ENCODE measurements around the gene NUCB1.

GRCh38 chr19:48854103-48854502 lies 46.0 kb upstream of the NUCB1 start:
- TF ChIP-seq CTCF (IDR thresholded peaks at IDR 0.05) (no peak), USF2 (CRISPR knock-in tag; IDR thresholded peaks at IDR 0.05) (no peak), TP53 (CRISPR knock-in tag; IDR thresholded peaks at IDR 0.05) (no peak), ETV6 (CRISPR knock-in tag; IDR thresholded peaks at IDR 0.05) (no peak), ATF2 (CRISPR knock-in tag; IDR thresholded peaks at IDR 0.05; ENCODE audit: borderline replicate concordance, low read depth) (no peak), PREB (CRISPR knock-in tag; IDR thresholded peaks at IDR 0.05; ENCODE audit: borderline replicate concordance) (no peak), FOXJ3 (CRISPR knock-in tag; IDR thresholded peaks at IDR 0.05; ENCODE audit: borderline replicate concordance) (no peak), ATF3 (CRISPR knock-in tag; conservative IDR thresholded peaks at IDR 0.05) (no peak), ZNF317 (CRISPR knock-in tag; IDR thresholded peaks at IDR 0.05; ENCODE audit: borderline replicate concordance, low read depth) (no peak), ATF1 (CRISPR knock-in tag; IDR thresholded peaks at IDR 0.05) (no peak)

All from WTC11 (cell line).